Right cardiac atrium (tissue), 5 donors: Measurements from ENCODE around the gene CTAGE1. TPM values are rescaled to one million over a fixed set of nuclear protein-coding genes. Genes with fewer than 3 reads are reported as not detected.

ENCODE experiments used
- ATAC-seq, 2 donors: fragments of 200-7000 bp; cut with Tn5 transposase; one replicate each; pipeline versions ENCODE4 v1.8.0 to v1.9.1; 2020; ENCODE audit warnings: moderate library complexity in 2 of 2, mild to moderate bottlenecking in 1 of 2
- DNase-seq, 3 donors: peaks; one replicate each; pipeline ENCODE4 v3.0.0-alpha.2; 2020
- H3K27ac ChIP-seq: one replicate; pipeline ENCODE4 v1.5.1; 2013; ENCODE audit warnings: mild to moderate bottlenecking, low read length, control low read depth, moderate library complexity
- H3K27me3 ChIP-seq: one replicate; pipeline ENCODE4 v1.6.1; 2013; ENCODE audit not compliant: control insufficient read depth, insufficient read depth
- H3K4me1 ChIP-seq: one replicate; pipeline ENCODE4 v1.6.1; 2013; ENCODE audit warnings: low read length; ENCODE audit not compliant: control insufficient read depth, insufficient read depth
- H3K4me3 ChIP-seq: one replicate; pipeline ENCODE4 v1.5.1; 2013; ENCODE audit warnings: low read length, control low read depth
- H3K9me3 ChIP-seq: one replicate; pipeline ENCODE4 v1.6.1; 2013; ENCODE audit warnings: low read length; ENCODE audit not compliant: control insufficient read depth
- WGBS: extraction: QIAGEN DNeasy Blood & Tissue Kit; methylation state at CpG from one replicate; pipeline ENCODE4 v1.1.7; 2013; 5-methylcytosine and 5-hydroxymethylcytosine counted together
- intact Hi-C, 4 donors: fragments of 100-400 bp; cut with DNase I; formaldehyde crosslinking; loops; one replicate each; pipeline versions ENCODE4 v1.11.0 to v1.14.0; 2022 to 2023
- polyA plus RNA-seq: library from polyadenylated mRNA; stranded (reverse); fragments of 200-250 nt; gene quantifications from one replicate; pipeline ENCODE4 v1.2.3, GENCODE V29; 2013
- total RNA-seq, 4 donors: library from RNA; stranded (reverse); fragmentation: NEBNext Ultra II Directional; extraction: Animal tissue kit (Norgen Biotek cat#: 25700); gene quantifications; one replicate each; pipeline ENCODE4 v1.2.1, GENCODE V29; 2021
- donor health status: healthy with polysubstance abuse.
- donor health status: DM: no; HTN: yes; CAD: no.
- donor health status: DM: no; HTN: no; CAD: no.
- donor health status: DM: no; HTN: yes; CAD: no; lungs with severe emphysema.
- donor health status: DM: yes; HTN: yes; CAD: no.

The CTAGE1 gene
- total and polyA plus RNA-seq, 5 donors, result 0.07 to 0.09 TPM; not detected in 3

DNA sequence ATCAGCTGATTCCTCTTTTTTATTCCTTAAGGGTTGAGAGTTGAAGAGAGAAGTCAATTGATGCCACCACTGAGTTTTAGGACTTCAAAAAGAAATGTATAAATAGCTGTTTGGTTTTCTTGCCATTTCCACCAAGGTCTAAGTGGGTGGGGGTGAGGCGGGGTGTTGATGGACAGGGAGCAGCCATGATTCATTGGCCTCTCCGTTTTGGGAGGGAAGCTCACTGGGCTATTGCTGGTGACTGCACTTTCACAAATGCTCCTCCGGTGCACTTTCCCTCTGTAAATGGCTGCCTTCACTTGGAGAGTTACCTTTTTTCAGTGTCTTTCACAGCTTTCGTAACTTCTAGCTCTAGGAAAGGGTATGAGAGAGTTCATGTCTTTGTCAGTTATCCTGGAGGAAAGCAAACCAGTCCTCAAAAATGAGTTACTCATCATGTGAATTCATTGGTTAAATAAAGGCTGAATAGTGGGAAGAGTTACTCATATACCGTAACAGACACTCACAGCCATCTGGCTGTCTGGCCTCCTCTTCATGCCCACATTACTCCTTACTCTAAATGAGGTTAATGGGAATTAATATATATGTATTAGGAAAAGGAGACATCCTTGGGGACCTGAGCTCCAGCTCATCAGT, 17.4 kb upstream of the CTAGE1 start:
- Histone ChIP-seq H3K9me3 (no peaks in the 10 kb centered on the region), H3K27me3 (no peaks in the 10 kb centered on the region), H3K4me1 (peaks cover 2% of the 10 kb centered on the region), H3K4me3 (no peak overlapping the region), H3K27ac (no peak overlapping the region)
- intact Hi-C loops, result no loop called here
- ATAC-seq, result no peak
- WGBS, result 81% methylated on average over 5 of the region's 5 CpGs
- DNase-seq, result no peak

DNA sequence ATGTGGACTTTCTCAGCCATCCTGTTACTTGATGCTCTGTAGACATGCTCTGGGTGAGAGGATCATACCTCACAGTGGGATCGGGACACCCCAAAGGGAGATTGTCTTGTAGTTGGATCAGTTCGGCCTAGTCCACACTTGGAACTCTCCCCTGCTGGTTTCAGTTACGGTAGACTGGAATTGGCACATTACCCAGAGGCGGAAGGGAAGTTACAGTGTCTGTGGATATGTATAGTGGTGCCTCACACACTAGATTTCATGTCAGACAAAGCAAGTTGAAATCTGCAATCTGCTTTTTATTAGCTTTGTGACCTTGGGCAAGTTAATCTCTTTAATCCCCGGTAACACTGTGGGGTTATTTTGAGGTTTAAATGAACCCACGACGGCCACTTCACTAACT, 16.2 kb upstream of the CTAGE1 start:
- Histone ChIP-seq H3K9me3 (no peaks in the 10 kb centered on the region), H3K4me3 (no peak overlapping the region), H3K27ac (no peak overlapping the region), H3K27me3 (no peaks in the 10 kb centered on the region), H3K4me1 (peaks cover 2% of the 10 kb centered on the region)
- 46% methylated on average over 7 of the region's 7 CpGs for WGBS
- DNase-seq (no peak), ATAC-seq (peak in 1 of 2 donors; percentile 29)
- intact Hi-C loops, result no loop called here

DNA sequence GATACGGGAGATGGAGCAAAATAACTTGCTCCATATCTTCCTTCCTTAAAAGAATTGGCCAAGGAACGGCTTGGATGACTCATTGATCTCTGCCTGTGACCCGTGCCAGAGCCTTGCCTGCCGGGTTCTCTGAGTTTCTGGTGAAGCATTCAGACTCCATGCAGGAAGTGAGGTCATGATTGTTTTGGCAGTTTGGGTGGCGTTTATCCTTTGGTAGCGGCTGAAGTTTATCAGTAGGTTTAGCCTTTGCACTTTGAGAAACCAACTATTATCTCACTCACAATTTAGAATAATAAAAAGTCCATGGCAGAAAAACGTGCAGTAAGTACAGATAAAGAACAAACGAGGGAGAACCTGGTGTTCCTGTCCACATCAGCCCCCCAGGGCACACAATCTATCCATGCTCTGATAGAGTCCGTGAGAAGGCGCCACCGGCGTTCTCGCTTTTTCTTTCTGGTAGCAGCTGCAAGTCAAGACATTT, 15.0 kb upstream of the CTAGE1 start:
- ATAC-seq (peak; percentile 95 to 97), DNase-seq (peak; percentile 90 to 95 (median 91))
- H3K27ac ChIP-seq, result peak overlapping the region; percentile 70
- no peaks in the 10 kb centered on the region for H3K9me3 ChIP-seq
- no peaks in the 10 kb centered on the region for H3K27me3 ChIP-seq
- no peak overlapping the region for H3K4me3 ChIP-seq
- peaks cover 2% of the 10 kb centered on the region for H3K4me1 ChIP-seq
- WGBS, result 33% methylated on average over 13 of the region's 13 CpGs
- intact Hi-C loops, result no loop called here

DNA sequence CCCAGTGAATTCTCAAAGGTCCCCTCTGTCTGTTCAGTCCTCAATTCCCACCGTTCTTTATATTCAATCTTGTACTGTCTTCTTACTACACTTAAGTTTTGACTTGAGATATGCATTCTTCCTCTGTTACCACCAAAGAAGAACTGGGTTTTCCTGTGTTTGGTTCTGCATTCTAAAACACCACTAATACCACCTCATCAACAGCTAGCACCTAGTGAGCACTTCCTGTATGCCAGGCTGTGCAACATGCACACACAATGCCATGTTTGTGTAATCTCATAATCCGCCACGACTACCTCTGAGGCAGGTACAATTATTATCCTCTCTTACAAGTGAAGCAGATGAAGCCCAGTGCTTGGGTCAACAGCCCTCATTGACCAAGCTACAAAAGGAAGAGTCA, 11.8 kb upstream of the CTAGE1 start:
- Histone ChIP-seq H3K9me3 (no peaks in the 10 kb centered on the region), H3K4me3 (no peak overlapping the region), H3K27me3 (no peaks in the 10 kb centered on the region), H3K4me1 (peaks cover 2% of the 10 kb centered on the region), H3K27ac (no peak overlapping the region)
- DNase-seq, result no peak
- no peak for ATAC-seq
- WGBS, result 92% methylated on average over 3 of the region's 3 CpGs
- intact Hi-C loops, result no loop called here

DNA sequence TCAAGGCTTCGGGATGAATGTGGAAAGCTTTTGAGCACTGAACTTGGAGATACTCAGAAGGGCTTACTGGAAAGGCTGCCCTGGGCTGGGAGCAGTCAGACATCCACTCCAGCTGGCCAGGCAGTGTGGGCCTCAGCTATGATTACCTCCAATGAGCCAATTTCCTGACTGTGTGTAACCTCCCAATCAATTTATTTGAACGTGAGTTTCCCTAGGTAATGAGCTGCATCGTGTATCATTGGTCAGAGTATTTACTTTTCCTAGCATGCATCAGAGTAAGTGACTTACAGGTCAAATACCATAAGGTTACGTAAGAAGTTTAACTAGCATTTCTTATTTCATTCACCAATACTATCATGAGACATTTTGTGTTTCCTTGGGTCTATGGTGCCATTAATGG, 11.0 kb upstream of the CTAGE1 start:
- ATAC-seq, result no peak
- Histone ChIP-seq H3K4me3 (no peak overlapping the region), H3K4me1 (no peaks in the 10 kb centered on the region), H3K27me3 (no peaks in the 10 kb centered on the region), H3K27ac (no peak overlapping the region), H3K9me3 (no peaks in the 10 kb centered on the region)
- DNase-seq, result peak in 1 of 3 donors; percentile 59
- 78% methylated on average over 4 of the region's 4 CpGs for WGBS
- intact Hi-C loops, result no loop called here

DNA sequence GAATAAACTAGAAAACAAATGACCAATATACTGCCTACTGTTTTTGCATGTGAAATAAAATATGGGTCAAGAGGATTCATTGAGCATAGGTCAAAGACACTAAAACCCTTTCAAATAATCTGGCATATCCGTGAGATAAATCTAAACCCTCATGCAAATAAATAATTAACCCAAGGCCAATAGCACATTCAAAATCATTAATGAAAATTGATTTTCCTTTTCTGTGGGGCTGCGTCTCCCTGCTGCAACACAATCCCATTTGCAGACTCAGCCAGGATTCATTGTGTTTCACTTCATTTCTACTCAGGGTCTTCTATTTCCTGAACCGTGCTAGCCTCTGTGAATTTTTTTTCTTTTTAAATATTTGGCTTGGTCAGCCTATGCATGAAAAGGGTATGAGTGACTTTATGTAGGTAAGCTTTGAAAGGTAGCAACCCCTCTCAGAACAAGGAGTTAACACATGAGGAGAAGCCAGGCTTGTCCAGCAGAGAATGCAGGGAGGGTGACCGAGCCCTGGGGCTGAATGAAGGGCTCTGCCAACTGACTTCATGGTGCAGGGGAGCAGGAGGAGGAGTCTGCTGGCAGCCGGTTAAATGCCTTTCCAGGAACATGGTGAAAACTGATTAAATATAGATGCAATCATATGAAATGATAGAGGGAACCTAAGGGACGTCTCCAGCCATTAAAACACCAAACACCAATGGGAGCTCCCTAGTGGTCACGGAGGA, 10.3 kb upstream of the CTAGE1 start:
- DNase-seq (peak in 1 of 3 donors; percentile 57), ATAC-seq (no peak)
- intact Hi-C loops, result no loop called here
- H3K4me1 ChIP-seq, result peaks cover under 1% of the 10 kb centered on the region
- H3K4me3 ChIP-seq, result no peak overlapping the region
- no peaks in the 10 kb centered on the region for H3K27me3 ChIP-seq
- WGBS, result 58% methylated on average over 7 of the region's 7 CpGs
- H3K9me3 ChIP-seq, result no peaks in the 10 kb centered on the region
- H3K27ac ChIP-seq, result peak overlapping the region; percentile 21

DNA sequence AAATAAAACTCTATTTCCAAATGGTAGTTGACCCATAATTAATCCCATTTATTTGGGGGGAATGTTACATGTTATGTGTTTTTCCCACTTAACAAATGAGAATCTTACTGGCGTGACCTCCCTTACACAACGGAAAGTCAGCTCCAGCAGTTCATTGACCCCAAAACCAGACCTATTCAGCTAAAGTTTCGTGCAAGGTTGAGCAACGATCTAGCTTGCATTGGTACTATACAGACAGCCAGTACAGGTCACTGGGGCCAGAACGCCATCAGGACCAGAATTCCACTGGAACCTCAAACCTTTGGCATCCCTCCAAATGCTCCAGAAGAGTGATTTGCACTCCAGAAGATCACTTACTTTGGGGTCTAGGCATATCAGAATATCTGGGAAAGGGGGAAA, 6.8 kb upstream of the CTAGE1 start:
- Histone ChIP-seq H3K9me3 (no peaks in the 10 kb centered on the region), H3K27me3 (no peaks in the 10 kb centered on the region), H3K4me1 (peaks cover 3% of the 10 kb centered on the region), H3K27ac (no peak overlapping the region), H3K4me3 (no peak overlapping the region)
- 75% methylated on average over 5 of the region's 5 CpGs for WGBS
- ATAC-seq (no peak), DNase-seq (no peak)
- intact Hi-C loops, result no loop called here

DNA sequence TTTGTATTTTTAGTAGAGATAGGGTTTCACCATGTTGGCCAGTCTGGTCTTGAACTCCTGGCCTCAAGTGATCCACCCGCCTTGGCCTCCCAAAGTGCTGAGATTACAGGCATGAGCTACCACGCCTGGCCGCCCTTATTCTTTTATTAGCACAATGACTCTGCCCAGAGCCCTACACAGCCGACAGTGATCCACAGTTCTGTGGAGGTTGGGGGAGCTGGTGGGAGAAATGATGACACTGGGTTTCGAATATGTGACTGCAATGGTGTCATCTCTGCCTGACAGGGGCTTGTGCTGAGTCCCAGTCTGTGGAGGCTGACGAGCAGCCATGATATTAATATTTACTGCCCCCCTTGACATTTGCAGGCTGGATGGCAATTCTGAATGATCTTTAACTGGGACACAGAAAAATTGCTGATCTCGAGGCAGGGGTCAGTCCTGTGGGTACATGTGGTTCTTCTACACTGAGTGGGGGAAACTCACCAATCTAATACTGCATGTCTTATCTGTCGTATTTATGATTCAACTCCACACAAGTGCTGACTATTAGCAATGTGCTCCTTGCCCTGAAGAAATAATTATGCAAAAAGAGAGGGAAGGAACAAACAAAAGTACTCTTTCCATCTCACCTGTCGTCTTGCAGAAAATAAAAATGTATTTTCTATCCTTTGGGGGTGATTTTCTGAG, 6.3 kb upstream of the CTAGE1 start:
- intact Hi-C loops, result no loop called here
- ATAC-seq, result peak; percentile 19 to 61
- WGBS, result 74% methylated on average over 9 of the region's 9 CpGs

DNA sequence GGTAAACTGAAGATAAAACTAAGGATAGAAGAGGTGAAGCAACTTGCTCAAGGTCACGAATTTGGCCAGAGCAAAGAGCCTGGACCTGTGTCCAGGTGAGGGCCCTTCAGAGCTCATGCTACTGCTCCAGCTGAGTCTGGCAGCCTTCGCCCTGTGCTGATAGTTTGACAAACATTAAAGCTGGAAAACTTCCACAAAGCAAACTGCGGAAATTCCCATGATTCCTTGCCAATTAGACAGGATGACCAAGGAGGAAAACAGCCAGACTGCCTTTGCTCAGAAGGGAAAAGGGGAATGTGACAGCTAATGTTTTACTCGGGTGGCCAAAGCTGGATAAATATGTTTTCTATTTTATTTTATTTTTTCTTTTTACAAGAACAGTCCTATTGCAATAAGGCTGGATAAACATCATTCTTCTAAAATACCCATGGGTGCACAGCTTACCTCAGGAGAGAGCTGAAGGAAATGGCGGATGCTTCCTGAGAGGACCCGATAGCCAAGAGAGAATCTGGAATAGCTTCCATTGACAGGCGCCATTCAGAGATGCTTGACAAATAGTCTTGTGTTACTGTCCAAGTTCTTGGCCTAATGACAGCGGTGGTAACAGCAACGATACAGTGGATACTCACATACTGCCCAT, 5.3 kb upstream of the CTAGE1 start:
- Histone ChIP-seq H3K27me3 (no peaks in the 10 kb centered on the region), H3K4me3 (no peak overlapping the region), H3K27ac (peak overlapping the region; percentile 51), H3K9me3 (no peaks in the 10 kb centered on the region), H3K4me1 (peaks cover 3% of the 10 kb centered on the region)
- intact Hi-C loops, result no loop called here
- ATAC-seq (peak; percentile 57 to 64), DNase-seq (peak; percentile 49 to 85 (median 69))
- WGBS, result 35% methylated on average over 9 of the region's 9 CpGs

More for the DNA sequence above, 6.3 kb upstream of the CTAGE1 start:
- H3K4me3 ChIP-seq, result no peak overlapping the region
- H3K4me1 ChIP-seq, result peaks cover 3% of the 10 kb centered on the region
- DNase-seq, result no peak
- no peaks in the 10 kb centered on the region for H3K27me3 ChIP-seq
- no peak overlapping the region for H3K27ac ChIP-seq
- H3K9me3 ChIP-seq, result no peaks in the 10 kb centered on the region

DNA sequence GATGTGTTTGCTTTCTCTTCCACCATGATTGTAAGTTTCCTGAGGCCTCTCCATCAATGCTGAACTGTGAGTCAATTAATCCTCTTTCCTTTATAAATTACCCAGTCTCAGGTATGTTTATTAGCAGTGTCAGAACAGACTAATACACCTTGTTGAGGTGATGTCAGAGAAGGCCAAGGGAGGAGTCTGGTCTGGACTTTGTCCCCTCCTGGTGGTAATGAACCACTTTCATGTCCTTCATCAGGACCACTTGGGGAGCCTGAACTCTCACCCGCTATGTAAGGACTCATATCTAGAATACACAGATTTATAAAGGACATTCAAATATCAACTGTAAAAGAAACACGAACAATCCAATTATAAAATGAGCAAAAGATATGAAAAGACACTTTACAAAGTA, 2.9 kb upstream of the CTAGE1 start:
- Histone ChIP-seq H3K9me3 (no peaks in the 10 kb centered on the region), H3K4me1 (peaks cover 5% of the 10 kb centered on the region), H3K27ac (no peak overlapping the region), H3K27me3 (no peaks in the 10 kb centered on the region), H3K4me3 (no peak overlapping the region)
- DNase-seq (no peak), ATAC-seq (no peak)
- intact Hi-C loops, result no loop called here
- WGBS, result 93% methylated on average over 2 of the region's 2 CpGs
